Measurements from ENCODE around the gene MARCKSL1.
A peak's percentile ranks its signal among the peaks of the same experiment; 100 is the strongest.
"Not testable (repeated sequence)": the region's sequence is repeated elsewhere in the genome, so short reads cannot be mapped to it uniquely, and the experiment has no call there.

The MARCKSL1 gene

GRCh38 chr1:32303358-32303757 lies 32.7 kb downstream of the MARCKSL1 start:
- no peak for DNase-seq (ENCODE audit: extremely low read depth, insufficient read length)
- no peak for TF ChIP-seq CTCF (IDR thresholded peaks at IDR 0.05; ENCODE audit: insufficient read depth, low read length, poor library complexity, severe bottlenecking)
- Histone ChIP-seq H3K36me3 (ENCODE audit: control insufficient read depth, insufficient read depth, low read length) (peaks cover 21% of the 10 kb centered on the region), H3K4me3 (replicated peaks; ENCODE audit: low read depth, low read length) (no peak overlapping the region), H3K27me3 (replicated peaks; ENCODE audit: control insufficient read depth, insufficient read depth, low read length) (no peaks in the 10 kb centered on the region)

- TF ChIP-seq CTCF (IDR thresholded peaks at IDR 0.05; ENCODE audit: insufficient read depth, low read length, poor library complexity, severe bottlenecking) = no peak
- H3K27me3 ChIP-seq (replicated peaks; ENCODE audit: control insufficient read depth, insufficient read depth, low read length) = no peaks in the 10 kb centered on the region
- no peak for DNase-seq (ENCODE audit: extremely low read depth, insufficient read length)
- no peak overlapping the region for H3K4me3 ChIP-seq (replicated peaks; ENCODE audit: low read depth, low read length)
- peaks cover 16% of the 10 kb centered on the region for H3K36me3 ChIP-seq (ENCODE audit: control insufficient read depth, insufficient read depth, low read length)
These were observed 36.7 kb downstream of the MARCKSL1 start for GRCh38 chr1:32299327-32299726.

DNA sequence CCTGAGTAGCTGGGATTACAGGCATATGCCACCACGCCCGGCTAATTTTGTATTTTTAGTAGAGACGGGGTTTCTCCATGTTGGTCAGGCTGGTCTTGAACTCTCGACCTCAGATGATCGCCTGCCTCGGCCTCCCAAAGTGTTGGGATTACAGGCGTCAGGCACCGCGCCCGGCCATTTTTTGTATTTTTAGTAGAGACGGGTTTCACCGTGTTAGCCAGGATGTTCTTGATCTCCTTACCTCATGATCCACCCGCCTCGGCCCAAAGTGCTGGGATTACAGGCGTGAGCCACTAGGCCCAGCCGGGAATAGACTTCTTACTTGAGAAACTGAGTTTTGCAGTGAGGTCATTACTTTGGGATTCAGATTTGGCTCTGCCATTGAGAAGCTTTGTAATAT lies 37.8 kb downstream of the MARCKSL1 start:
- not testable (repeated sequence) for DNase-seq (ENCODE audit: extremely low read depth, insufficient read length); H3K4me3 ChIP-seq (replicated peaks; ENCODE audit: low read depth, low read length); H3K27me3 ChIP-seq (replicated peaks; ENCODE audit: control insufficient read depth, insufficient read depth, low read length)
- H3K36me3 ChIP-seq (ENCODE audit: control insufficient read depth, insufficient read depth, low read length) = peaks cover 10% of the 10 kb centered on the region

GRCh38 chr1:32291708-32292538 lies 44.1 kb downstream of the MARCKSL1 start, which contains the start of gene HDAC1:
TSS of gene HDAC1 (plus strand) at chr1:32292083. CDS start at chr1:32292170, 87 bp downstream.
- DNase-seq (ENCODE audit: extremely low read depth, insufficient read length) = peak; percentile 99
- TF ChIP-seq CTCF (IDR thresholded peaks at IDR 0.05; ENCODE audit: insufficient read depth, low read length, poor library complexity, severe bottlenecking) = no peak
- Histone ChIP-seq H3K27me3 (replicated peaks; ENCODE audit: control insufficient read depth, insufficient read depth, low read length) (no peaks in the 10 kb centered on the region), H3K4me3 (replicated peaks; ENCODE audit: low read depth, low read length) (peak within 1 kb of the TSS; percentile 96), H3K36me3 (ENCODE audit: control insufficient read depth, insufficient read depth, low read length) (peaks cover 3% of the 10 kb centered on the region; the same call in 1 of the 2 replicates)

GRCh38 chr1:32291145-32291707 lies 44.8 kb downstream of the MARCKSL1 start:
- H3K27me3 ChIP-seq (replicated peaks; ENCODE audit: control insufficient read depth, insufficient read depth, low read length) = no peaks in the 10 kb centered on the region
- H3K4me3 ChIP-seq (replicated peaks; ENCODE audit: low read depth, low read length) = peak overlapping the region; percentile 59
- no peak for DNase-seq (ENCODE audit: extremely low read depth, insufficient read length)
- no peak for TF ChIP-seq CTCF (IDR thresholded peaks at IDR 0.05; ENCODE audit: insufficient read depth, low read length, poor library complexity, severe bottlenecking)
- 0 out of 2 replicates have a peak, but pooled peaks cover 2% of the 10 kb centered on the region for H3K36me3 ChIP-seq (ENCODE audit: control insufficient read depth, insufficient read depth, low read length)

DNA sequence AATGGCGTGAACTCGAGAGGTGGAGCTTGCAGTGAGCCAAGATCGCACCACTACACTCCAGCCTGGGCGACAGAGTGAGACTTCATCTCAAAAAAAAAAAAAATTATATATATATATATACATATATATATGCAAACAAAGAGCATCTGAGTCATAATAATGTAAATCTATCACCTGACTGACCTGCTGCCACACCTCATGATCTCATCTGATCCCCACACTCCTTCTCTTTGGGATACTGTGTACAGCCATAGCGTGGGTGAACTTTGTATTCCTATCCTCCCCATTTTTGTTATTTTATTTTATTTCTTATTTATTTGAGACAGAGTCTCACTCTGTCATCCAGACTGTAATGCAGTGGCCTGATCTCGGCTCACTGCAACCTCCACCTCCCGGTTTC lies 46.8 kb downstream of the MARCKSL1 start:
- Histone ChIP-seq H3K4me3 (replicated peaks; ENCODE audit: low read depth, low read length) (no peak overlapping the region), H3K27me3 (replicated peaks; ENCODE audit: control insufficient read depth, insufficient read depth, low read length) (no peaks in the 10 kb centered on the region), H3K36me3 (ENCODE audit: control insufficient read depth, insufficient read depth, low read length) (peaks cover 6% of the 10 kb centered on the region)
- no peak for TF ChIP-seq CTCF (IDR thresholded peaks at IDR 0.05; ENCODE audit: insufficient read depth, low read length, poor library complexity, severe bottlenecking)
- DNase-seq (ENCODE audit: extremely low read depth, insufficient read length) = no peak
